Measurements from ENCODE around the gene PDZRN4.
A peak's percentile ranks its signal among the peaks of the same experiment; 100 is the strongest.

Gene PDZRN4

GRCh38 chr12:41527534-41528116 is 339.5 kb downstream of the PDZRN4 start:
- no peak for DNase-seq (ENCODE audit: low spot score)
- H3K27ac ChIP-seq = no peak overlapping the region
- no peak overlapping the region for H3K4me3 ChIP-seq
- TF ChIP-seq CTCF (IDR thresholded peaks at IDR 0.05) = no peak

GRCh38 chr12:41528874-41529273 is 340.8 kb downstream of the PDZRN4 start:
- TF ChIP-seq CTCF (IDR thresholded peaks at IDR 0.05) = no peak
- H3K4me3 ChIP-seq = no peak overlapping the region
- H3K27ac ChIP-seq = no peak overlapping the region
- no peak for DNase-seq (ENCODE audit: low spot score)

- DNase-seq (ENCODE audit: low spot score) = no peak
- Histone ChIP-seq H3K4me3 (no peak overlapping the region), H3K27ac (no peak overlapping the region)
- no peak for TF ChIP-seq CTCF (IDR thresholded peaks at IDR 0.05)
Measured at GRCh38 chr12:41530441-41530840, 342.3 kb downstream of the PDZRN4 start.

GRCh38 chr12:41531147-41531829 is 343.2 kb downstream of the PDZRN4 start:
- DNase-seq (ENCODE audit: low spot score) = peak; percentile 74
- peak overlapping the region in 1 of 2 donors; percentile 0 for H3K27ac ChIP-seq
- no peak overlapping the region for H3K4me3 ChIP-seq
- TF ChIP-seq CTCF (IDR thresholded peaks at IDR 0.05) = no peak

- DNase-seq (ENCODE audit: low spot score) = no peak
- TF ChIP-seq CTCF (IDR thresholded peaks at IDR 0.05) = no peak
- H3K27ac ChIP-seq = no peak overlapping the region
- H3K4me3 ChIP-seq = no peak overlapping the region
Measured at GRCh38 chr12:41532072-41532471, 344.0 kb downstream of the PDZRN4 start.

- no peak for TF ChIP-seq CTCF (IDR thresholded peaks at IDR 0.05)
- no peak for DNase-seq (ENCODE audit: low spot score)
- Histone ChIP-seq H3K4me3 (no peak overlapping the region), H3K27ac (no peak overlapping the region)
Measured at GRCh38 chr12:41536813-41537490, 348.8 kb downstream of the PDZRN4 start.

All from coronary artery (tissue), 2 donors.